Measurements from ENCODE around the gene MMAB. TPM values are rescaled to one million over a fixed set of nuclear protein-coding genes. Genes with fewer than 3 reads are reported as not detected.
A peak's percentile ranks its signal among the peaks of the same experiment; 100 is the strongest.

The MMAB gene
- total and polyA plus RNA-seq, 7 experiments from 2014 or later, result 13.5 to 43.3 (median 23.6) TPM

GRCh38 chr12:109597795-109598427 lies 24.6 kb upstream of the MMAB start:
- POLR2A ChIA-PET, result interaction anchor here (0.6 kb wide), 1 partner anchor 1843 kb away, joined by 5 read pairs; no protein-coding TSS in a partner anchor
- Mint-ChIP-seq H3K4me3 (peak overlapping the region in 3 of 10 donors; percentile 2 to 32 (median 22)), H3K36me3 (peaks cover 0 to 4% (median 0%) of the 10 kb centered on the region in 5 donors), H3K4me1 (peaks cover 8 to 32% (median 26%) of the 10 kb centered on the region in 7 donors), H3K27me3 (peaks cover 0 to 2% (median 0%) of the 10 kb centered on the region in 5 donors), H3K27ac (peak overlapping the region in 1 of 9 donors; percentile 70), H3K9me3 (no peaks in the 10 kb centered on the region)
- ATAC-seq (peak; percentile 72), DNase-seq (peak; percentile 24 to 65 (median 48))
- H3K36me3 ChIP-seq (ENCODE audit: control insufficient read depth in 2 of 3, insufficient read depth in 3 of 3, low read length in 3 of 3), result no peaks in the 10 kb centered on the region
- H3K4me1 ChIP-seq (ENCODE audit: control insufficient read depth in 2 of 2, insufficient read depth in 2 of 2, low read length in 2 of 2), result peaks cover 5 to 9% of the 10 kb centered on the region in 2 donors
- H3K27ac ChIP-seq (ENCODE audit: low read depth, low read length), result no peak overlapping the region
- H3K27me3 ChIP-seq (ENCODE audit: control insufficient read depth in 2 of 2, insufficient read depth in 2 of 2, low read length in 2 of 2), result no peaks in the 10 kb centered on the region
- no peak overlapping the region for H3K4me3 ChIP-seq (ENCODE audit: low read length)
- CTCF ChIA-PET, result interaction anchor here (0.6 to 3.3 kb wide), 11 partner anchors 11 to 247 kb away, joined by 3 to 27 read pairs (median 4); partner anchors contain the start of gene MVK
- intact Hi-C loops (cut with micrococcal nuclease), result loop anchor here (1.0 kb wide), 4 partner anchors 116 to 282 kb away; partner anchors contain the start of gene GLTP (in 1 of the 2)
- H3K9me3 ChIP-seq (ENCODE audit: control insufficient read depth in 2 of 3, low read length in 3 of 3), result no peaks in the 10 kb centered on the region

- Mint-ChIP-seq H3K36me3 (peaks cover 0 to 4% (median 2%) of the 10 kb centered on the region in 5 donors), H3K27ac (no peak overlapping the region), H3K4me3 (peak overlapping the region in 3 of 10 donors; percentile 2 to 32 (median 22)), H3K27me3 (peaks cover 0 to 2% (median 0%) of the 10 kb centered on the region in 5 donors), H3K4me1 (peaks cover 8 to 32% (median 26%) of the 10 kb centered on the region in 7 donors), H3K9me3 (no peaks in the 10 kb centered on the region)
- Histone ChIP-seq H3K27me3 (ENCODE audit: control insufficient read depth in 2 of 2, insufficient read depth in 2 of 2, low read length in 2 of 2) (no peaks in the 10 kb centered on the region), H3K36me3 (ENCODE audit: control insufficient read depth in 2 of 3, insufficient read depth in 3 of 3, low read length in 3 of 3) (peaks cover 0 to 3% (median 0%) of the 10 kb centered on the region in 3 experiments), H3K4me3 (ENCODE audit: low read length) (no peak overlapping the region), H3K4me1 (ENCODE audit: control insufficient read depth in 2 of 2, insufficient read depth in 2 of 2, low read length in 2 of 2) (peaks cover 5 to 9% of the 10 kb centered on the region in 2 donors), H3K9me3 (ENCODE audit: control insufficient read depth in 2 of 3, low read length in 3 of 3) (no peaks in the 10 kb centered on the region), H3K27ac (ENCODE audit: low read depth, low read length) (no peak overlapping the region)
- ChIA-PET POLR2A (no interaction called here), CTCF (interaction anchor here (0.6 to 3.3 kb wide), 10 partner anchors 9 to 248 kb away, joined by 3 to 27 read pairs (median 4); partner anchors contain the start of gene MVK)
- DNase-seq (no peak), ATAC-seq (no peak)
- intact Hi-C loops (cut with micrococcal nuclease), result loop anchor here (1.0 kb wide), 4 partner anchors 117 to 283 kb away; partner anchors contain the start of gene GLTP (in 1 of the 2)
These were observed 24.1 kb upstream of the MMAB start for GRCh38 chr12:109597414-109597794.

- H3K4me3 Mint-ChIP-seq, result peak overlapping the region in 1 of 10 donors; percentile 40
- DNase-seq (no peak), ATAC-seq (no peak)
- intact Hi-C loops (cut with micrococcal nuclease), result loop anchor here (1.0 kb wide), 4 partner anchors 118 to 284 kb away; partner anchors contain the start of gene GLTP (in 1 of the 2)
- no peak overlapping the region for H3K27ac ChIP-seq (ENCODE audit: low read depth, low read length)
- H3K36me3 ChIP-seq (ENCODE audit: control insufficient read depth in 2 of 3, insufficient read depth in 3 of 3, low read length in 3 of 3), result peaks cover 0 to 11% (median 3%) of the 10 kb centered on the region in 3 experiments
- H3K4me1 ChIP-seq (ENCODE audit: control insufficient read depth in 2 of 2, insufficient read depth in 2 of 2, low read length in 2 of 2), result peaks cover 5 to 9% of the 10 kb centered on the region in 2 donors
- H3K4me3 ChIP-seq (ENCODE audit: low read length), result no peak overlapping the region
- peaks cover 8 to 32% (median 26%) of the 10 kb centered on the region in 7 donors for H3K4me1 Mint-ChIP-seq
- H3K36me3 Mint-ChIP-seq, result peaks cover 0 to 5% (median 2%) of the 10 kb centered on the region in 5 donors
- no peak overlapping the region for H3K27ac Mint-ChIP-seq
- H3K27me3 ChIP-seq (ENCODE audit: control insufficient read depth in 2 of 2, insufficient read depth in 2 of 2, low read length in 2 of 2), result no peaks in the 10 kb centered on the region
- H3K9me3 ChIP-seq (ENCODE audit: control insufficient read depth in 2 of 3, low read length in 3 of 3), result no peaks in the 10 kb centered on the region
- no peaks in the 10 kb centered on the region for H3K9me3 Mint-ChIP-seq
- ChIA-PET CTCF (interaction anchor here (0.7 to 3.3 kb wide), 7 partner anchors 8 to 181 kb away, joined by 3 to 27 read pairs (median 5); partner anchors contain the start of gene MVK), POLR2A (no interaction called here)
- H3K27me3 Mint-ChIP-seq, result peaks cover 0 to 2% (median 0%) of the 10 kb centered on the region in 5 donors
These were observed 23.3 kb upstream of the MMAB start for GRCh38 chr12:109596418-109597244.

- no peak overlapping the region for H3K4me3 ChIP-seq (ENCODE audit: low read length)
- Mint-ChIP-seq H3K4me3 (peak overlapping the region in 3 of 10 donors; percentile 11 to 40 (median 26)), H3K4me1 (peaks cover 8 to 32% (median 26%) of the 10 kb centered on the region in 7 donors), H3K27ac (peak overlapping the region in 4 of 9 donors; percentile 13 to 46 (median 24)), H3K9me3 (no peaks in the 10 kb centered on the region), H3K27me3 (no peaks in the 10 kb centered on the region), H3K36me3 (peaks cover 0 to 9% (median 2%) of the 10 kb centered on the region in 5 donors)
- H3K27ac ChIP-seq (ENCODE audit: low read depth, low read length), result no peak overlapping the region
- intact Hi-C loops (cut with micrococcal nuclease), result no loop called here
- peaks cover 5 to 9% of the 10 kb centered on the region in 2 donors for H3K4me1 ChIP-seq (ENCODE audit: control insufficient read depth in 2 of 2, insufficient read depth in 2 of 2, low read length in 2 of 2)
- H3K27me3 ChIP-seq (ENCODE audit: control insufficient read depth in 2 of 2, insufficient read depth in 2 of 2, low read length in 2 of 2), result no peaks in the 10 kb centered on the region
- CTCF ChIA-PET, result no interaction called here
- peaks cover 0 to 23% (median 3%) of the 10 kb centered on the region in 3 experiments for H3K36me3 ChIP-seq (ENCODE audit: control insufficient read depth in 2 of 3, insufficient read depth in 3 of 3, low read length in 3 of 3)
- peak; percentile 54 for ATAC-seq
- DNase-seq, result peak in 3 of 9 donors; percentile 13 to 66 (median 19)
- no peaks in the 10 kb centered on the region for H3K9me3 ChIP-seq (ENCODE audit: control insufficient read depth in 2 of 3, low read length in 3 of 3)
- POLR2A ChIA-PET, result no interaction called here
These were observed 22.1 kb upstream of the MMAB start for GRCh38 chr12:109595321-109595902.

GRCh38 chr12:109594556-109595317 lies 21.4 kb upstream of the MMAB start:
- Mint-ChIP-seq H3K4me1 (peaks cover 8 to 32% (median 26%) of the 10 kb centered on the region in 7 donors), H3K27ac (peak overlapping the region in 1 of 9 donors; percentile 46), H3K9me3 (no peaks in the 10 kb centered on the region), H3K4me3 (peak overlapping the region in 2 of 10 donors; percentile 16 to 40), H3K27me3 (no peaks in the 10 kb centered on the region), H3K36me3 (peaks cover 0 to 9% (median 2%) of the 10 kb centered on the region in 5 donors)
- DNase-seq (no peak), ATAC-seq (no peak)
- Histone ChIP-seq H3K4me1 (ENCODE audit: control insufficient read depth in 2 of 2, insufficient read depth in 2 of 2, low read length in 2 of 2) (peaks cover 5 to 9% of the 10 kb centered on the region in 2 donors), H3K4me3 (ENCODE audit: low read length) (no peak overlapping the region), H3K36me3 (ENCODE audit: control insufficient read depth in 2 of 3, insufficient read depth in 3 of 3, low read length in 3 of 3) (peaks cover 0 to 27% (median 3%) of the 10 kb centered on the region in 3 experiments), H3K27ac (ENCODE audit: low read depth, low read length) (no peak overlapping the region), H3K27me3 (ENCODE audit: control insufficient read depth in 2 of 2, insufficient read depth in 2 of 2, low read length in 2 of 2) (no peaks in the 10 kb centered on the region), H3K9me3 (ENCODE audit: control insufficient read depth in 2 of 3, low read length in 3 of 3) (no peaks in the 10 kb centered on the region)
- CTCF ChIA-PET, result interaction anchor here (1.0 kb wide), 1 partner anchor 182 kb away, joined by 3 read pairs; no protein-coding TSS in a partner anchor
- POLR2A ChIA-PET, result no interaction called here
- intact Hi-C loops (cut with micrococcal nuclease), result no loop called here
